Measurements from ENCODE around the gene FOLR3.
A peak's percentile ranks its signal among the peaks of the same experiment; 100 is the strongest.
"Not testable (repeated sequence)": the region's sequence is repeated elsewhere in the genome, so short reads cannot be mapped to it uniquely, and the experiment has no call there.

FOLR3 gene

DNA sequence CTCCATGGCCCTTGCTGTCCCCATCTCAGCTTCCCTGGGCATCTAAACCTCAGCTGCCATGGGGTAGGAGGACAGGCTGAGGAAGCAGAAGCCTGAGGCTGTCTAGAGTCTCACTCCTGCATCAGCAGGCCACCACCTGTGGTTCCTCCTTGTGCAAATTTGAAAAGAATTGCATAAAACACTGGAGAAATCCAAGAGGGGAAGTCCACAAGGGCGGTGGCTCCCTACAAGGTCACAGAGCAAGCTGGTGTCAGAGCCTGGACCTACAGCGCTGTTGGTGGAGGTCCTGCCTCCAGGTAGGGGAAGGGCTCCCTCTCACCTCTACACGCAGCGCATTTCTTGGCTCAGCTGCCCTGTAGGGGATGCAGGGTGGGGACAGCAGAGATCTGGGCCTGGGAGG, at the start of gene FOLR3:
Gene FOLR3 (plus strand): TSS at position 253 of the 400 bp plus-strand sequence. CDS start 228 bp downstream, outside the sequence.
- not testable (repeated sequence) for DNase-seq

DNA sequence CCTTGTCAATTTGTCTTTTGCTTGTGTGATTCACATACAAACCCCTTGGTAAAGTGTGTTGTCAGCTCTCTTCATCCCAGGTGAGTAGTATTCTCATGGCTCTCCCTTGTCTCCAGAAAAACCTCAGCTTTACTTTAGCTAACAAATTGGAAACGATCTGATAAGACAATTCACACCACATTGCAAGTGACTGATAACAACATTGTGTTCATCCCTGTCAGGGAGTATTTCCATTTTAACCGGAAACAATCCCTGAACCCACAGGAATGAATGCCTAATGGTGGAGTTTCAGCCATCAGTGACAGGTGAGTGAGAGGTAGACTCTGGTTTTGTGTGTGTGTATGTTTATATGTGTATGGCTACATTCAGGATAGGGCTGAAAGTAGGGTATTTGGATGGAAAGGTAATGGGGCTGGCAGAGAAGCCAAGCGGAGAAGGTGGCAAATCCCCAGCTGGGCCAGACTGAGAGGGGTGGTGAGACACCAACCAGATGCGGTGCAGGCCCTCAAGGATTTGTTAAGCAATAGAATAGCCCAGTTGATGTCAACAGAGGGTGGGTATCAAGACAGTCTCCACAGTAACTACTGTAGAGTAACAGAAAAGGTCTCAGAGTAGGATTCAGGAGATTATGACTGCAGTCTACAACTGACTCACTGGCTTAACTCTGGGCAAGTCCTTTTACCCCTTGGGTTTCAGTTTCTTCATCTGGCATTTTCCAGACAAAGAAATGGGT, 47.3 kb upstream of the FOLR3 start:
- no peak for DNase-seq

DNA sequence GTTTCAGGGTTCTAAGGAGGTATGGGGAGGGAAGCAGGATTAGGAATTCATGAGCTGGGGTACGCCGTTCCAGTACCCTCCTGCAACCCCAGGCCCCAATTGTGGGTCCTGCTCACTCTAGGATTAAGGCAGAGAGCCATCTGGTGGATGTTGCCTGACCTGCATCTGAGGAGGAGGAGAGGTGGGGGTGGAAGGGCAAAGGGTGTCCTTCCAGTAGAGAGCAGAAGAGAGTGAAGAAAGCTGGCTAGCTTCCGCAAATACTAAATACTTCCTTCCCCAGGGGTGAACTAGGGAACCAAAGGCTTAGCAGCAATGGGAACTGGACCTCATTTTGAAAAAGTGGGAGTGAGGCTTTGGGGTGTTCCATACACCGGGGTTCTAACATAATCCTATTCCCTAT, 44.2 kb upstream of the FOLR3 start:
- peak; percentile 83 for DNase-seq

DNA sequence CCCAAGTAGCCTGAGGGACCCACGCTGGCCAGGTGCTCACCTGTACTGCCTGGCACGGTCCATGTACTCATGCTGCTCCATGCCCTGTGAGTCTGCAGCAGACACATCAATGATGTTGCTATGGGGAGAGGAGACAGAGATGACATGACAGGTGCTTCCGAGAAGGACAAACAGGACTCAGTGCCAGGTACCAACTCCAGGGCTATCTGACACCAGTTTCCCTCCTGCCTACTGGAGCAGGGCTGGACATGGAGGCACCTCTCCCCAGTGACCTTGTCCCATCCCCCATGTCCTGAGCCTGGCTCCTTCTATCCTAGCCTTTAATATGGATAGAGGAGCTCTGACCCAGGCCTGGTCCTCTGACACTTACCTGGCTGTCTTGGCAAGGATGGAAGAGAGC, 36.8 kb upstream of the FOLR3 start:
- DNase-seq: no peak

DNA sequence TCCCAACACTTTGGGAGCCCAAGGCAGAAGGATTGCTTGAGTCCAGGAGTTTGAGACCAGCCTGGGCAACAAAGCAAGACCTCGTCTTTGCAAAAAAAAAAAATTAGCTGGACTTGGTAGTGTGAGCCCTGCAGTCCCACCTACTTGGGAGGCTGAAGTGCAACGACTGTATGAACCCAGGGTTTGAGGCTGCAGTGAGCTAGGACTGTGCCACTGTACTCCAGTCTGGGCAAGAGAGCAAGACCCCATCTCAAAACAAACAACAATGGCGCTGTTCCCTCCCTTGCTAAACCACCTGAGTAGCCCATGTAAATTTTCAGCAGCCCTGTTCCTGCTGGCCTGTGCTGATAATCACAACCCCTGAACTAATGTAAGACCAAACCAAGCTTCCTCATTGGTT, 35.5 kb upstream of the FOLR3 start:
- no peak for DNase-seq

DNA sequence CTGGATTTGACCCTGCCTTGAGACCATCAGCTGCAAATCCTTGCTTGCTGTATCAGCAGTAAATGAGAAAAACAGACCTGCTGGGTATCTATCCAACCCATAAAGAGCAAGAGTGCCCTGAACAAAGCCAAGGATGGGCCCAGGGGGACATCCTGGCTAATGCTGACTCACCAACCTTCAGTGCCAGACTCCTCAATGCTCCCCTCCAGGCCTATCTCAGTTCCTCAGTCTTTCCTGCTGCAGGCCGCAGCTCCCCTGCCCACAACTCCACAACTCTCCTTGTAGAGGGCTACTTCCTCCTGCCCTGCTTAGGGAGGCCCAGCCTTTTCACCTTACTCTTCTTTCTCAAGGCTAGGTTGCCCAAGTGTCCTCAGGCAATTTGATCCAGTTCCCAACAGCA, 35.1 kb upstream of the FOLR3 start:
- DNase-seq: no peak

DNA sequence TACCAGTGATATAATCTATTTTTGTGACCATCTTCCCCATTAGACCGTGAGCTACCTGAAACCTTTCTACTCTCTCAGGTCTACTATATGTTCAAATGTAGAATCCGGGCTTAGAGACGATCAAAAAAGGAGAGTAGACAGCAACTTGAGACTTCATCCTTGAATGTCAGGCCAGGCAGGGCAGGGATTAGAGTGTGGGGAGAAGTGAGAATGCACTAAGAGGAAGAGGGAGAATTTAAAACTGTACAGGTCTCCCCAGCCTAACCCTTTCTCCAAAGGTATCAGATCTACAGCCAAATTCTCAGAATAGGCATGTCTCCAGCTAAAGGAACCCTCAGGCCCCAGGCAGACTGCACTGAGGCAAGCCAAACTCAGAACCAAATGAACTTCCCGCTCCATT, 33.4 kb upstream of the FOLR3 start:
- DNase-seq: no peak

DNA sequence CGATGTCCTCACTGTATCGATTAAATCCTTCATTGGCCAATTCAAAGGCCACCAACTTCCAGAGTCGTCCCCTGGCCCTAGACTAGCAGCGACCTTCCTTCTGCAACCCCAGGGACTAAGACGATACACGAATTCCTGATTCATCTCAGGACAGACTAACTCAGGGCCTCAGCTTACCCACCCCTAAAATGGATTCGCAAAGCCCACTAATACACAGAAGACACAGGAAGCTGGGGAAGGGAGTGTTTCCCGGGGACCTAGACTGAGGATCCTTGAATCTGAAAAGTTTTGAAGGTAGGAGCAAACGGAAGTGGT, 32.9 kb upstream of the FOLR3 start:
- no peak for DNase-seq

DNA sequence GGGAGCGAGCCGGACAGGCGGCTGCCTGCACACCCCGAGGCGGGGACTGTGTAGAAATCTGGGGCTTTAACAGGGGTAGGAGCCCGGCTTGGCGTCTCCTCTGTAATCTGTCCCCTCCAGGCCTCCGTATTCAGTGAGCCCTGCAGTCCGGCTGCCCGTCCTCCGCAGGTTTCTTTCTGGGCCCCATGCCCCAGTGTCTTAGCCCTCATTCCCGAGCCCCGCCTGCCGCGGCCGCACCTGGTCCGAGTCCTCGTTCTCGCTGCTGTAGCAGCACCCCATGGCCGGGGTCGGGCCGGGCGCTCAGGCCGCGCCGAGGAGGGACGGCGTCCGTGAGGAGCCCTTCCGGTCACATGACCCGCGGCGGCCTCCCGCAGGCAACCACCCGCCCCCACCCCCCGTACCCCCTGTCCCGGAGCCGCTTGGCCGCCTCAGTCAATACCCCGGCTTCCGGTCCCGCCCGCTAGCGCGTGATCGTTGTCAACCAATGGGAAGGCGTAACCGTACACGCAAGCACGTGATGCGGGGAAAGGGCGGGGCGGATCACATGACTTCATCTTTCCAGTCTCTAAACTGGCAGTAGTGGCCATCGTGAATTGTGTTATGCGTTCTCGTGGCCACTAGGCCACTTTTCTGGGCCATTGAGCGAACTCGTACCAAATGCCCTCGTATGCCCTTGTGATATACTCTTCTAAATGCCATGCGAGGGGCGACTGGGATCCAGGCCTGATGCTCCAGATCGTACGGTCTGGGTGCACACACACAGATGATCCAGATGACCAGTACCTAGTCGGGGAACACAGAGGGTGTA, 32.4 kb upstream of the FOLR3 start, which contains the start of gene LAMTOR1:
Gene LAMTOR1 (minus strand): TSS at position 352 of the 808 bp plus-strand sequence. CDS start 73 bp downstream, at position 279.
- DNase-seq: peak; percentile 99

DNA sequence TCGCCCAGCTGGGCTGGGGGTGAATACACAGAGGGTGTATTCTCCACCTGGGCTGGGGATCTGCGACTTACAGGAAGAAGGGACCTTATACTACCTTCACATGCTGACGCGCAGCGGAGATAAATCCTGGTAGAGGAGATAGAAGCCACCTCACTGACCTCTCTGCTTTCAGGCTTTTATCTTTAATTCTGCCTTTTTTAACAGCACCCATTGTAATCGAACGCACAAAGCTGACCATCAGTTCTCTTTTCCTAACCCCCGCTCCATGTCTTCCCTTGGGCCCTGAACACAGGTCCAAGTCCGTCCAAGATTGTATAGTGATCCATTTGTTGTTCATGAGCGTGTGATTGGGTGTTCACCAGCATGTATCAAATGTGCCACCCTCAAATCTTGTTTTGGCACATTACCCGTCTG, 31.8 kb upstream of the FOLR3 start:
- no peak for DNase-seq

DNA sequence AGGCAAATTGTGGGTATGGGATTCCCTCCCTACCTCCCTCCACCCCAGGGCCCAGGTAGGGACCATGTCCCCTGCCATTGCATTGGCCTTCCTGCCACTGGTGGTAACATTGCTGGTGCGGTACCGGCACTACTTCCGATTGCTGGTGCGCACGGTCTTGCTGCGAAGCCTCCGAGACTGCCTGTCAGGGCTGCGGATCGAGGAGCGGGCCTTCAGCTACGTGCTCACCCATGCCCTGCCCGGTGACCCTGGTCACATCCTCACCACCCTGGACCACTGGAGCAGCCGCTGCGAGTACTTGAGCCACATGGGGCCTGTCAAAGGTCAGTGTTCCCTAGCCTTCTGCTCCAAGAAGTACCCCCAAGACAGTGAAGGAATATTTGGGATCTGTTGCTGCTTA, 29.6 kb upstream of the FOLR3 start, which contains the start of gene TOMT:
Gene TOMT (plus strand): TSS at position 37 of the 400 bp plus-strand sequence. CDS start 28 bp downstream, at position 65.
- no peak for DNase-seq

DNA sequence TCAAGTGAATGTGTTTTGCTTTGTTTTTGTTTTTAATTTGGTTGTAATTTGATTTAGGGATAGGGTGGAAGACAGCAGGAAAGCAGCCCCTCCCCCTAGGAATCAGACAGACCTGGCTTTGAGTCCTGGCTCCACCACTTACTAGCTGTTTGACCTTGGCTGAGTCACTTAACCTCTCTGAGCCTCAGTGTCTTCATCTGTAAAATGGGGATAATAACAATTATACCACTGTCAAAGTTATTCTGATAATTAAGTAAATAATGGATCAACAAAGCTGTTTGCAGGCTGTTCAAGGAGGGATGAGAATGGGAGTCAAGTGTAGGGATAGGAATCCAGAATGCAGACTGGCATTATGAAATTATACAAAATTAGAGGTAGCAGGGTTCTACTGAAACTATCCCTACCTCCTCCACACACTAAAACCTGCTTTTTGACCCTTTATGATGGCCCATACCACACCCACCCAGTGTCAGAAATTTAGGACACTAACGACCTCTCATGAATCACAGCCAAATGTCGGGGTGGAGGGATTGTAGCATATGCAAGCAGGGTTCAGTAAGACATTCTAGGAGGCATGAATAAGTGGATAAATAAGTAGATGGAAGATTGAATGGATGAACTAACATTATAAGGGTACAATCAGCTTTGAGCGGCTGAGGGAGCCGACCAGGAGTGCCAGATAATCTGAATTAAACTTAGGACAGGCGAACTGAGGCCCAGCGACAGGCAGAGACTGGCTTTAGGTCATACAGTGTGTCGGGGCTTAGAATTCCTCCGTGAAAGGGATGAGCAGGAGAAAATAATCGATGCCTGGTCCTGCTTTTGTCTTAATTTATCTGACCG, 24.0 kb upstream of the FOLR3 start:
- DNase-seq: no peak

DNA sequence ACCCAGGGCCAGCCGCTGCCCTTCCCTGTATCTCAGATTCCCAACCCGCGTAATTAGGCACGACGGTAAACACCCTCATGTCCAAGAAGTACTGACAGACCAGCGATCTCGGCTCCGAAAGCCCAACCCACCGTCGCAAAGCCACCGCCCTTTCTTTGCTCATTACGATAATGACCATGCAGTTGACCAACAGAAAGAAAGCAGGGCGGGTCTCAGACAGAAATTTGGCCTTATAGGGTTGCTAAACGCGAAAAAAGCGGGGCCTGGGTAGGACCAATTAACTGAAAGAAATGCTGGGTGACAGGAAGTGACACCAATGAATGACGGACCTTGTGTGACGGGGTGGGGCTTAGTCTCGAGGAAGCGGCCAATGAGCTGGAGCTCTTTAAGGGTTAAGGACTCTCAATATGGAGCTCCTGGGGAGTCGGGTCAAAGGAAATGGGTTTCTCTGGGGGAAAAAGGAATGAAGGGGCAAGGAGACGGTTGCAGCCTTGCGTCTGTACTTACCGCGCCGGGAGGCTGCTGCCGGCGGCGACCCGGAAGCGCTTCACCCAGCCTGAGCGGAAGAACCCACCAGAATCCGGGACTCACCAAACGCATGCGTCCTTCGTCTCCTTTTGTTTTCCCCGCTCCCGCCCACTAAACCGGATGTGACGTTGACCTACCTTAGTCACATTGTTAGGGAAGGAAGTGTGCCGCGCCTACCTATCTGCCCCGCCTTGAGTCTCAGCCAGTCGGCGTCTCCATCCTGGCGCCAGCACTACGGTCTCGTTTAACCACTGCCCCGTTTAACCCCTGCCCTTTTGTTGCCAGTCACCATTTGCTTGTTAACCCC, 23.2 kb upstream of the FOLR3 start, which contains the start of gene ANAPC15:
Gene ANAPC15 (minus strand): TSS at position 553 of the 835 bp plus-strand sequence. CDS start 1,419 bp downstream, outside the sequence.
- DNase-seq: peak; percentile 99

DNA sequence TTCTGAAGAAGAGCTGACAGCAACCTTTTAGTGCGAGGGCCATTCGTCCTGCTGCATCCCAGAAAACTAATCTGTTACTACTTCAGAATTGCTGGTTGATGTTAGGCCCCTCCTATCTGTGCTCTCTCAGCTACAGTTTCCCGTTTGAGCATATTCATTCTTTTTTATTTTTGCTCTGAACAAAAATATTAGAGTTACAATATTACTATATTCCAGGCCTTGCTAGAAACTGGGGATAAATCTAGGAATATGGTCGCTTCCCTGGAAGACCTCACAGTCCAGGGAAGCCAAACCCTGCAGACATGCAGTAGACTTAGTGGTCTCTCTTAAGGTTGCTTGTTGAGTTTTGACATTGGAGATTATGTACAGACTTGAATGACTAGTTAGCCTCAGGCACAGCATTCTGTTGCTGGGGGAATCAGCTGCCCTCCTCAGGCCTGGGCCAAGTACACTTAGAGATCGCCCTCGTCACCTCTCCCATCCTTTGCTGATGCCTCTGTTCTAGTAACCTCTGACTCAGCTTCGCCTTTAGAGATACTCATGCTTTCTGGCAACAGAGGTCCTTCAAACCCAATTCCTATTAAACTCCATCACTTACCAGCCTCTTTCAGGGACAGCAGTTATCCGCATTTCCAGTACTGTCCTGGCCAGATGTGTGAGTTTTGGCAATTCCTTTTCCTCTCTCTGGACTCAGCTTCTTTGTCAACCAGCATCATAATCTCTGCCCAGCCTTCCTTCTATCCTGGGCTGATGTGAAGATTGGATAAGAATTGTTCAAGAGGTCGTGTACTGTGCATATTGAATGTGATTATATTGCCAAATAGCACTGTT, 22.3 kb upstream of the FOLR3 start:
- DNase-seq: no peak

DNA sequence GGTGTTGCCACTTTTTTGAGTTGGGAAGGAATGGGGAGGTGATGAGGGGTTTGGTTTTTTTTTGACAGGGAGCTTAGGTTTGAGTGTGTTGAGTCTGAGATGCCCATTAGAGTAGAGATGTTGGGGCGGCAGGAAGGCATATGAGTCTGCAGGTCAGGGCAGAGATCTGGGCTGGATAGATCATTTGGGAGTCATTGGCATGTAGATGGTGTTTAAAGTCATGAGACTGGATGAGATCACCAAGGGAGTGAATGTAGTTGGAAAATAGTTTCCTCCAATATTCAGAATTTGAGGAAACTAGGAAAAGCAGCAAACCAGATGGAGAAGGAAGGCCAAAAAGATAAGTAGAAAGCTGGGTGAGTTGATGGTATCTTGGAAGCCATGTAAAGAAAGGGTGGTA, 21.0 kb upstream of the FOLR3 start:
- no peak for DNase-seq

DNA sequence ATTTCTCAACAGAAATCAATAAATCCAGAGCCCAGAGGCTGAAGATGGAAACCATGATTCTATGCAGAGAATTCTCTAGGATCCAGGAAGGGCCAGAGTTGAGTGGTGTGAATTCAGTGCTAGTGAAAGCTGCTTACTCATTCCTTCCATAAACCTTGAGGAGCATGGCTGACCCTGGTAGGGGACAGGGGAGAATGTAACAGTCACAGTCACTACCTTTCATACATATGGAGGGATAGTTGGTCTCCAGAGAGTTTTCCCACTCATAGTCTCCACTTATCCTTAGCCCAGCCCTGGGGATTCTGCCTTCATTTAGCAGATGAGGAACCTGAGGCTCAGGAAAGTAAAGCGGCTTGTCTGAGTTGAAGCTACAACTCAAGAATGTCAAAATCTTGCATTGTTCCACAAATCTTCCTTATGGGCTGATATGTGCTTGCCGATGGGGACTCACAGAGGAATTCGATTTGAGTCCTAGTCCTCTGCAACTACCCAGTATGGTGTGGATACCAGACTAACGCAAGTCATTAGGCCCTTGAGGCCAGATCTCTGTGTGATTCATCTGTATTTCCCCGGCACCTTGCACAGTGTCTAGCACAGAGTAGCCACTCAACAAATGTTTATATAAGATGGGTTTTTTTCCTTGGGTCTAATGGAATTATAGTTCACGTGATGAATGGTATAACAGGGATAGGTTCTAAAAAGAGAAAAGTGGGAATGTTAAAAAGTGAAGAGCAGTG, 19.3 kb upstream of the FOLR3 start:
- no peak for DNase-seq

DNA sequence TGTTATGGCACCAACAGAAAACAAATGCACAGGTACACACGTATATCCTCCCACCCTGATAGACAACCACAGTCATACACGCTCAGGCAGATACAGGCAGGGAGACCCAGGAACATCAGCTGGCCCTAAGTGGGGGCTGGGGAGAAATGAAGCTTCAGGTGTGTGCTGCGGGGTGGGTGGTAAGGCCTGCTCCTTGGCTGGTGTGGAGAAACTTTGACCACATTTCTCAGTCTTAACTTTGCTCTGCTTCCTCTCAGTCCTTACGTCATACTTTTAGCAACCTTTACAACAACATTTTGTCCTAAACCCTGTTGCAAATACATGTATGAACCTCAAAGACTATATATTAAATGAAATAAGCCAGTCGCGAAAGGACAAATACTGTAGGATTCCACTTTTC, 16.3 kb upstream of the FOLR3 start:
- DNase-seq: no peak

DNA sequence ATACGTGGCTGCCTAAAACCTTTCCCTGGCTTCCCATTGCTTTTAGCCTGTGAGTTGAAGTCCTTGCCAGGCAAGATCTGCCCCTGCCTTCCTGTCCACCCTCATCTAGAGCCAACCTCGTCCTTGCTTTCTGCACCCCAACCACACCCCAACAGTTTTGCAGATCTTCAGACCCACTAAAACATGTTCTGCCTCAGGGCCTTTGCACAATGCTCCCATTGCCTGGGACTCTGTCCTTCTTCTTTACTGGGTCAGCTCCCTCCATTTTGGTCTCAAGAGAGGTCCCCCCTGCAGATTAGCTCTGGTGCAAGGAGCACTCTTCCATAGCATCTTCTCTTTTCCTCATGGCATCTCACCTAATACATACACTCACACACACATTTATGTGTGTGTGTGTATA, 14.6 kb upstream of the FOLR3 start:
- DNase-seq: no peak

DNA sequence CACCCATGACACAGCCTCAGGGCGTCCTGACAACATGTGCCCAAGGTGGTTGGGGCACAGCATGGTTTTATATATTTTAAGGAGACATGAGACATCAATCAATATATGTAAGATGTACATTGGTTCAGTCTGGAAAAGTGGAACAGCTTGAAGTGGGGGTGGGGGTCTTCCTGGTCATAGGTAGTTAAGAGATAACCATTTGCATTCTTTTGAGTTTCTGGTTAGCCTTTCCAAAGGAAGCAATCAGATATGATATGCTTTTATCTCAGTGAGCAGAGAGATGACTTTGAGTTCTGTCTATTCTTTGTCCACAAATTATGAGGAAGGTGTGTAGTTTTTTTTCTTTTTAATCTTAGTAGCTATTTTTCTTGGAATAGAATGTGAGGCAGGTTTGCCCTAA, 12.9 kb upstream of the FOLR3 start:
- DNase-seq: no peak

DNA sequence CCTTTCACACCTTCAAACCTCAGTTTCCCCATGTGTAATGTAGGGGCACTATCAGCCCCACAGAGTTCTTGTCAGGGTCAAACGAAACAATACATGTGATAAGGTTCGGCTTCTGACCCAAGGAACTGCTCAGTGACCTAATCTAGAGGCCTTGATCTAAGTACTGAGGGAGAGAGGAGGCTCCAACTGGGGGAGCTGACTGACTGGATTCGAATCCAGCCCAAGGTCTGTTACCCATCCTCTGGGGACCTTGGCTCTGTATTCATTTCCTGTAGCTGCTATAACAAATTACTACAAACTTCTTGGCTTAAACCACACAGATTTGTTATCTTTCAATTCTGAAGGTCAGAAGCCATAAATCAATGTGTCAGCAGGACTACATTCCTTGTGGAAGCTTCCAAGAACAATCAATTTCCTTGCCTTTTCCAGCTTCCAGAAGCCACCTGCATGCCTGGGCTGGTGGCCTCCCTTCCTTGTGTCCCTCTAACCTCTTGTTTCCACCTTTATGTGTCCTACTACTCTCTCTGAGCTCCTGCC, 12.3 kb upstream of the FOLR3 start:
- DNase-seq: no peak

All from activated effector memory CD4-positive, alpha-beta T cell treated with anti-CD3 and anti-CD28 coated beads, Interleukin-2, amount 50 U/mL, for 16 hours (primary cell).